ENCODE measurements around the gene TBPL1. TPM values are rescaled to one million over a fixed set of nuclear protein-coding genes. Genes with fewer than 3 reads are reported as not detected.

The TBPL1 gene
- 40.0 TPM for total RNA-seq (ENCODE audit: unreplicated experiment)
- long read RNA-seq, full-length matches to known transcripts, result 39 of 42 reads
- long read RNA-seq, partial matches to known transcripts, result 2 of 42 reads
- long read RNA-seq, other reads (novel, unspliced or antisense), result 1 of 42 reads

GRCh38 chr6:133952815-133953633 lies at the start of gene TBPL1:
Gene TBPL1 (plus strand): TSS chr6:133953224. CDS start chr6:133980126, 26,902 bp downstream.
- no peaks in the 10 kb centered on the region for H3K36me3 Mint-ChIP-seq (ENCODE audit: low read depth, unreplicated experiment)
- peaks cover 43% of the 10 kb centered on the region for H3K4me1 Mint-ChIP-seq (ENCODE audit: unreplicated experiment)
- peak within 1 kb of the TSS; percentile 98 for H3K27ac Mint-ChIP-seq (ENCODE audit: unreplicated experiment)
- peak; percentile 93 for DNase-seq (ENCODE audit: low spot score)
- H3K4me3 Mint-ChIP-seq (ENCODE audit: unreplicated experiment), result peak within 1 kb of the TSS; percentile 100
- H3K27me3 Mint-ChIP-seq (ENCODE audit: unreplicated experiment), result peaks cover 16% of the 10 kb centered on the region
- no peaks in the 10 kb centered on the region for H3K9me3 Mint-ChIP-seq (ENCODE audit: unreplicated experiment)
- no peak for TF ChIP-seq CTCF (IDR thresholded peaks at IDR 0.05; ENCODE audit: unreplicated experiment)

GRCh38 chr6:133903855-133904254 lies 49.2 kb upstream of the TBPL1 start:
- Mint-ChIP-seq H3K27ac (ENCODE audit: unreplicated experiment) (no peak overlapping the region), H3K36me3 (ENCODE audit: low read depth, unreplicated experiment) (no peaks in the 10 kb centered on the region), H3K4me1 (ENCODE audit: unreplicated experiment) (peaks cover 20% of the 10 kb centered on the region), H3K4me3 (ENCODE audit: unreplicated experiment) (no peak overlapping the region), H3K9me3 (ENCODE audit: unreplicated experiment) (no peaks in the 10 kb centered on the region), H3K27me3 (ENCODE audit: unreplicated experiment) (no peaks in the 10 kb centered on the region)
- TF ChIP-seq CTCF (IDR thresholded peaks at IDR 0.05; ENCODE audit: unreplicated experiment), result no peak
- no peak for DNase-seq (ENCODE audit: low spot score)

GRCh38 chr6:133906050-133906449 lies 47.0 kb upstream of the TBPL1 start:
- Mint-ChIP-seq H3K4me3 (ENCODE audit: unreplicated experiment) (no peak overlapping the region), H3K27me3 (ENCODE audit: unreplicated experiment) (no peaks in the 10 kb centered on the region), H3K36me3 (ENCODE audit: low read depth, unreplicated experiment) (no peaks in the 10 kb centered on the region), H3K9me3 (ENCODE audit: unreplicated experiment) (no peaks in the 10 kb centered on the region), H3K27ac (ENCODE audit: unreplicated experiment) (peak overlapping the region; percentile 75), H3K4me1 (ENCODE audit: unreplicated experiment) (peaks cover 20% of the 10 kb centered on the region)
- TF ChIP-seq CTCF (IDR thresholded peaks at IDR 0.05; ENCODE audit: unreplicated experiment), result no peak
- DNase-seq (ENCODE audit: low spot score), result no peak

- Mint-ChIP-seq H3K4me1 (ENCODE audit: unreplicated experiment) (peaks cover 12% of the 10 kb centered on the region), H3K36me3 (ENCODE audit: low read depth, unreplicated experiment) (no peaks in the 10 kb centered on the region), H3K4me3 (ENCODE audit: unreplicated experiment) (no peak overlapping the region), H3K9me3 (ENCODE audit: unreplicated experiment) (no peaks in the 10 kb centered on the region), H3K27me3 (ENCODE audit: unreplicated experiment) (no peaks in the 10 kb centered on the region), H3K27ac (ENCODE audit: unreplicated experiment) (peak overlapping the region; percentile 74)
- DNase-seq (ENCODE audit: low spot score), result peak; percentile 95
- peak; percentile 90 for TF ChIP-seq CTCF (IDR thresholded peaks at IDR 0.05; ENCODE audit: unreplicated experiment)
These were observed 36.3 kb upstream of the TBPL1 start for GRCh38 chr6:133916650-133917151.

GRCh38 chr6:133917781-133918180 lies 35.2 kb upstream of the TBPL1 start:
- DNase-seq (ENCODE audit: low spot score), result no peak
- Mint-ChIP-seq H3K36me3 (ENCODE audit: low read depth, unreplicated experiment) (no peaks in the 10 kb centered on the region), H3K9me3 (ENCODE audit: unreplicated experiment) (no peaks in the 10 kb centered on the region), H3K27ac (ENCODE audit: unreplicated experiment) (no peak overlapping the region), H3K27me3 (ENCODE audit: unreplicated experiment) (no peaks in the 10 kb centered on the region), H3K4me1 (ENCODE audit: unreplicated experiment) (peaks cover 12% of the 10 kb centered on the region), H3K4me3 (ENCODE audit: unreplicated experiment) (no peak overlapping the region)
- TF ChIP-seq CTCF (IDR thresholded peaks at IDR 0.05; ENCODE audit: unreplicated experiment), result no peak

Data from endothelial cell (in vitro differentiated cells).